Embryonic facial prominence (tissue), 1 donor: Measurements from ENCODE around the gene FAM43A.

Experiments used
- DNase-seq: peaks from one replicate; pipeline ENCODE4 v3.0.0-alpha.2; 2016; ENCODE audit errors: extremely low spot score

The FAM43A gene, protein sequence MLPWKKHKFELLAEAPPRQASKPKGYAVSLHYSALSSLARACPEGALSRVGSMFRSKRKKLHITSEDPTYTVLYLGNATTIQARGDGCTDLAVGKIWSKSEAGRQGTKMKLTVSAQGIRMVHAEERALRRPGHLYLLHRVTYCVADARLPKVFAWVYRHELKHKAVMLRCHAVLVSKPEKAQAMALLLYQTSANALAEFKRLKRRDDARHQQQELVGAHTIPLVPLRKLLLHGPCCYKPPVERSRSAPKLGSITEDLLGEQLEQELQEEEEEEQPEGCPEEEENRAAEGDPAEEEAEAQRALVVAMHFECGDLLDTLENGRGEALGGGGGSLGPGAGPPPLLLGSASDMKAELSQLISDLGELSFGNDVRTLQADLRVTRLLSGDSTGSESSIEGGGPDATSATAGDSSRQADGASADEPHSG

DNA sequence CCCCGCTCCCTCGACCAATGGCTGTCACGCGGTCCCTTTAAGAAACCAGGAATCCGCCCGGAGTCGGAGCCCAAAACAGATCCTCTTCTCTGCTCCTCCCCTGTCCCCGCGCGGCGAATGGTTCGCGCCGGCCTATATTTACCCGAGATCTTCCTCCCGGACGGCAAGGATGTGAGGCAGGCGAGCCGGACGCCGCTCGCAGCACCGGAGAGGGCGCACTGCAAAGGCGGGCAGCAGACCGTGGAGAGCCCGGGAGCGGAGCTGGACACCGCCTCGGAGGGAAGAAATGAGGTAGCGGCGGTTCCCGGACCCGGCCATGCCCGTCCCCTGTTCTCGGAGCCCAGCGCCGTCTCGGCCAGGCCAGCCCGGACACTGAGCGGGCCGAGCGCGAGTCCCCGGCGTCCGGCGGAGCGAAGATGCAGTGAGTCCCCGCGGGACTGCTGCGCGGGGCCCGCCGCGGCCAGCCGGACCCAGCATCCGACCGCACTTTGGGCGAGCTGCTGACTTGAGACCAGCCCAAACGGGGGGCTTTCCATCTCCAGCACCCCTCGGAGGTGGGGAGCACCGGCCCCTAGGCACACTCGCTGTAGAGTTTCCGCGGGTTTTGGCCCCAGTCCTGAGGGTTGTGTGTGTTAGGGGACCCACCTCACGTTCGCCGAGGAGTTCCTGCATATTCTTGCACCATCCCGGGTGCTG lies at the start of gene FAM43A:
FAM43A (plus strand) TSS at position 166 of the 696 bp plus-strand sequence. CDS start 944 bp downstream, outside the sequence.
- DNase-seq: peak; percentile 73

DNA sequence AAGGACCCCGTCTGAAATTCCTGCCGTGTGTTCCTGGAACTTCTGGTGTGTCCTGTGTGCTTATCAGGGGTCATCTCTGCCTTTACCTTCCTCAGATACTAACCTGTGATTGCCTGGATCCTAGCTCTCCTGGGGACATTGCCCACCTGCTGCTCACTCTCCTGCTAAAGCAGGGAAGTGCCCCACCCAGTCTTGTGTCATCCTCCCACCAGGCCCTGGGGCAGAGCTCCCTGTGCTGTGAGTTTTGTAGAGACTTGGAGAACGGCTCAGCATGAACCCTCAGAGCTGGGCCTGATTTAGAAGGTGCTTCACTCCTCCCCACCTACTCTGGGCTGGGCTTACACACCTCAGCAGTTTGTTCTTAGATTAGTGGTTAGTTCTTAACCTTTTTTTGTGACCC lies 48.6 kb upstream of the FAM43A start:
- no peak for DNase-seq

DNA sequence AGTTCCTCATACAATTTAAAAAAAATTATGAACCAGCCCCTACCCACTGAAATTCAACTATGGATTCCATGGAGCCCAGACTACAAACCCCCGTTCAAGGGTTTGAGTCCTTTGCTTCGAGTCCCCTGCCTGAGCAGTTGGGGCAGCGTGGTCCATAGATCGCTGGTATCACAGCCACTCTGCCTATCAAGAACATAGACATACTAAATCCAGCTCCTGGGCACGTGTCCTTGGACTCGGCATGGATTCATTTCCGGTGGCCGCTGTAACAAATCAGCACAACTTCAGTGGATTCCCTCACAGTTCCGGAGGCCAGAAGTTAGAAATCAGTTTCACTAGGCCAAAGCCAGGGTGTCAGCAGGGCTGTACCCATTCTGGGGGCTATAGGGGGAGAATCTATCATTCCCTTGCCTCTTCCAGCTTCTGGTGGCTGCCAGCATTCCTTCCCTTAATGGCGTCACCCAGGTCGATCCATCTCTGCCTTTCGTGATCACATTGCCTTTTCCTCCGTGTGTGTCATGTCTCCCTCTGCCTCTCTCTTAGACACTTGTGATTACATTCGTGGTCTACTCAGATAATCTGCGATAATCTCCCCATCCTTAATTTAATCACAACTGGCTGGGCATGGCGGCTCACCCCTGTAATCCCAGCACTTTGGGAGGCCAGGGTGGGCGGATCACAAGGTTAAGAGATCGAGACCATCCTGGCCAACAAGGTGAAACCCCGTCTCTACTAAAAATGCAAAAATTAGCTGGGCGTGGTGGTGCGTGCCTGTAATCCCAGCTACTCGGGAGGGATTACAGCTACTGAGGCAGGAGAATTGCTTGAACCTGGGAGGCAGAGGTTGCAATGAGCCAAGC lies 47.9 kb upstream of the FAM43A start:
- no peak for DNase-seq

DNA sequence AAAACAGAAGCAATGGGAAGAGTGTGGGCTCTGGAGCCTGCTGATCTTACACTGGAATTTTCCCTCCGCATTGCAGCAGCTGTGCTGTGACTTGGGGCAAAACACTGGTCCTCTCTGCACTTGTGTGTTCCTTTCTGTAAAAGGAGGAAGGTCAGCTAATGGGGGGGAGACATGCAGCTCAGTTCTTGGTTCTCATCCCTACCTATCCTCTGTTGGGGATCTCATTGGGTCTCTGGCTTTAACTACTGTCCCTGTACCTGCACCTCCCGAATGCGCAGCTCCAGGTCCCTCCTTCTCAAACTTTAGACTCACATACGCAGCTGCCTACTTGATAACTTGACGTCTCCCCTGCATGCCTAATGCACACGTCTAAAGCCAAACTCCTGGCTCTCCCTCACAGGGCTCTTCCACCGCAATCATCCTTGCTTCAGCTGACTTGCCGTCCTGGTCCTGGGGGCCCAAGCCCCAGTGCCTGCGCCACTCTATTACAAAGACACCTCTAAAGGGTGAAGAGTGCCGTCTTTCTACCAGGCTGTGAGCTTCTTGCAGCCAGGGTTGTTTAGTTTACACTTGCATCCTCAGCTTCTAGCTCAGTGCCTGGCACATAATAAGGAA lies 46.6 kb upstream of the FAM43A start:
- no peak for DNase-seq

DNA sequence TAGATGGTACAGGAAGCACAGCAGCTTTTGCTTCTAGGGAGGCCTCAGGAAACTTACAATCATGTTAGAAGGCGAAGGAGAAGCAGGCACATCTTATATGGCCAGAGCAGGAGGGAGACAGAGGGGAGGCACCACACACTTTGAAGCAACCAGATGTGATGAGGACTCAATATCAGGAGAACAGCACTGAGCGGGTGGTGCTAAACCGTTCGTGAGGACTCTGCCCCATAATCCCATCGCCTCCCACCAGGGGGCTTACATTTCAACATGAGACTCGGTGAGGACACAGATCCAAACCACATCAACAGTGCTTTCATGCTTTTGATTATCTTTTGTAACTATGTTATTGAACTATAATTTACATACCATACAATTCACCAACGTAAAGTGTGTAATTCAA lies 44.9 kb upstream of the FAM43A start:
- no peak for DNase-seq

DNA sequence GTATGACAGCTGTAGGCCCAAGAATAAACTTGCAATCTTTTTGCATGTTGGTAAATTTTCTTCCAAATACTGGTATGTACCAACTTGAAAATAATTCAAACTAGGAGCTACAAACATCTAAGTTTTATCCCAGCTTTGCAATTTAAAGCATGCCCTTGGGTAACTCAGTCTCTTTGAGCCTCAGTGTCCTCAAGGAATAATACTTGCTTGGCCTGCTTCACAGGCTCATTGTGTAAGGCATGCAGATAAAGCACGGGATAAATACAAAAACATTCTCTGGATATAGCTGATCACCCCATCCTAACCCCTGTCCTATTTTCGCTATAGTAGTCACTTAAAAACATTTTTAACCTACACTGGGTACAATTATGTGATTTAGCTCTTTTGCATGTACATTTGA lies 42.9 kb upstream of the FAM43A start:
- no peak for DNase-seq

DNA sequence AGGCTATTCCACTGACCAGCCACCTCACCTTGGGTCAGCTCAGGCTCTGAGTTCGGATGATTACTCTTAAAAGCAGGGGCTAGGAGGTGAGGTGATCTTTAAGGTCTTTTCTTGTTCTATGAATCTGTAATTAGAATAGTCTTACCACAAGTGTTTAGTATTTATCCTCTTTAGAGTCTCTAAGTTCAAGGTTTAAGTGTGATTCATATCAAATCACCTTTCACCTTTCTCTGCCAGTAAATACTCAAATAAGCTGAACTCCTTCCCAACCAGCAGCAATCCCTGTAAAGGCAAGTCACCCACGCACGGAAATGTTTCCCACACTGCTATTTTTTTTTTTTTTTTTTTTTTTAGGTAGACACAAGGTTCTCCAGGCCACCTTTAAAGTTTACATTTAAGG lies 37.9 kb upstream of the FAM43A start:
- no peak for DNase-seq

DNA sequence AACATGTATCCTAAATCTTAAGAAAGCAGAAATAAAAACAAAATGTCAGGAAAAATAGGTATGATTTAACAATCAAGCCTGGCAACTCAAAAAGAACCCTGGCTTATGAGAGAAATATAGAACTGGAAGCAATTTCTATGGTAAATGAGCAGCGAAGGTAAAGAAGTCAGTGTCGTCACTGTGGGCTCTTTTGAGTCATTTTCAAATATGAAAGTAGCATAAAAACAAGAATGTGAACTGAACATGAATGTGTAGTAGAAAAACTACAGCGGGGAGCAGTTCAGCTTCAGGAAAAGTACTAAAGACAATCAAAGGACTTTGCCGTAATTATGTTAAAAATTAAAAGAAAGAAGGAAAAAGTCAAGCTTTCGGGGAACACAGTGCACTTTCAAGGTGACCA lies 31.2 kb upstream of the FAM43A start:
- DNase-seq: no peak

DNA sequence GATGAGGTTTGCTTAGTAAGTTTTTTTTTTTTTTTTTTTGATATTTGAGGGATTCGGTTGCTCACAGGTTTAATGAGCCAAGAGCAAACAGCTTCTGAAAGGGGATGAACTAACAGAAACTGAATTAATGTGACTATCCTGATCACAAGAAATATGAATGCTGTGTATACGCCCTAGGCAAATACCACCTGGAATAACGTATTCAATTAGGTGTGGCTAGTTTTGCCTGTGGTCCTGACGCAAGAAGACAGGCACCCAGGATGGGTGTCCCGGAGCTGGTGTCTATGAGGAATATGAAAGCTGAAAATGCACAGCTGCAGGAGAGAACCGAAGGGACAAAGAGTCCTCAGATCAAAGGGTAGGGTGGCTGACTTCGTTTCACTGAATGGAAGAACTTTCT lies 28.2 kb upstream of the FAM43A start:
- no peak for DNase-seq

DNA sequence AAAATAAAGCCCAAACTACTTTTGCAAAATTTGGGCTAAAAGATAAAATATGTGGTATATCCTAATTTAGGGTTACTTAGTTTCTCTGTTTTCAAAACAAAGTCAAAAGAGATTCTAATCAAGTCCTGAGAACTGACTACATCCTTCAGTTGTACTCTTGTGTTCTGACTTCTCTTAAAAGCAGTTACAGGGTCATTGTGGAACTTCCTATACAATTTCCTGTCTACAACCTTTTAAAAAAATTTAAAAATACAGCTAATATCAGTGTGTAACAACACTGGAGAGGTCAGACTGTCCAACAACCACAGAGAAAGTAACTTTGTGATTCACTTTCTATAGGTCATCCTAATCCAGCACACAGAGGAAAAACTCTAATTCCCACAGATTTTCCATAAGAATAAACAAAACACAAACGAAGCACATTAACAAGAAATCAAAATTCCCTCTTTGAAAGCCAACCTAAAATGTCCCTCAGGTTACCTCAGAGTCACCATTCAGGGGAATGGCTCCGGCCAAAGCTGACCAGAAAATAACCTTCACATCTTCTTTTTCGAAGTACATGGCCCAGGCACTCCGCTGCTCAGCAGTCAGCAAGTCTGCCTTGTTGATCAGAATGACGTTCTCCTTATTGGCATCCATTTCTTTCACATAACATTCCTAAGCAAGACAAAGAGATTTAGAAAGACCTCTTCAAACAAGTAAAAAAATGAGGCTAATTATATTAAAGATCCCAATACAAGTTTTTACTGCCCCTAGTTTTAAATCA lies 27.0 kb upstream of the FAM43A start:
- DNase-seq: no peak

DNA sequence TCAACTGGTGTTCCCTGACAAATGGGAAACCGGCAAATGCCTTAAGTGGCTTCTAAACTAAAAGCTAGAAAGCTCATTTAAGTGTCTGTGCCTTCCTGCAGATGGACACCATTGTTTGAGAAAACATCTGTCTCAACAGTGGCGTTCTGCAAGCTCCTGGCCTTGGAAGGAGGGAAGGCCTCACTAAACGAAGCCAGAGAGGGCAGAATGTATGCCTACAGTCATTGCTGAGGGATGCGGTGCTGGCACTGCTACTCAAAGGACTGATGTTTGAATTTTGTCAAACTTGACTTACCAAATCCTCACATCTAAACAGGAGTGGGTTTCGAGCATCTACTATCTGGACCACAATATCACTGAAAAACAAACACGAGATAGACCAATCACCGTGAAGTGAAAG lies 25.9 kb upstream of the FAM43A start:
- DNase-seq: no peak

DNA sequence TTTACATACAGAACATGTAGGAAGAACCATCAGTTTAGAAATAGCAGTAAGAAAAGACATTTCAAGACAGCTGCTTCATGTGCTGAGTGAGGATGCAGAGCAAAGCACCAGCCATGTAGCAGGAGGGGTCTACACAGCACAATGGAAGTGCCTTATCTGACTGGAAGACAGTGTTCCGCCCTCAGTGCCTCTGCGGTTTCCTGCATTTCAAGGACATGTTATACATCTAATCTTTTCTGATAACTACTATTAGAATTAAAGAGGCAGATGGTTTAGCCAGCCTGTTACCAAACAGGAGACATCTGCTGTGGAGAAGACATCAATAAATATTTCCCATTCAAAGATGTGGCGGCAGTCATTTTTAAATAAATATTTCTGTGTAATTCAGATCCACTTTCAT lies 24.3 kb upstream of the FAM43A start:
- no peak for DNase-seq

DNA sequence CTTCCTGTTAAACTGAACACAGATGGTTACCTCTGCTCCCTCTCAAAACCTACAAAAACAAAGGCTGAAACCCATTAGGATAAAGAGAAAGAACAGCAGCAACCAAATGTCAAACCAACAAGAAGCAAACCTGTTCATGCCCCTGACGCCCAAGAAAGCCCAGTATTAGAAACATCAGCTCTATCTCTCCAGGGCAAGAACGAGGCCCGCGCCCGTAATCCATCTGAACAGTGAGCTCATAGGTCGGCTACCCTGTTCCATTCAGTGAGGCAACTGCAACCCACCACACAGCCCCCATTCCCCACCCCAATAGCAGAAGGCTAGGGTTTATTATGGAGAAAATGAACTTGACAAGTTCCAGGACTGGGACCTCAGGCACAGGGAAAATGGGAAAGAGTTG lies 23.7 kb upstream of the FAM43A start:
- no peak for DNase-seq

DNA sequence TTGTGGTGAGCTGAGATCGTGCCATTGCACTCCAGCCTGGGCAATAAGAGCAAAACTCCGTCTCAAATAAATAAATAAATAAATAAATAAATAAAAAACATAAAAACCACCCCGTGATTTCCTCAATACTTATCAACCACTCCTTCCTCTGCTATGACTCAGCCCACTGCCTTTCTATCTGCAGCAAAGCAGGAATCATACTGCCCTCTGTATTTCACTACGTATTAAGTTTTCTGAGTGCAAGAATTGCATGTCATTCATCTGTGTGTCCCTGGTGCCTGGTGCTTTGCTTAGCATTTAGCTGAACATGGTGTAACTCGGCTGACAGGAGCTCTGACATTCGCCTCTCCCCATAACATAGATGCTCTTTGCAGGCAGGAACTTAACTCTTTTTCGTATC lies 20.8 kb upstream of the FAM43A start:
- DNase-seq: no peak

DNA sequence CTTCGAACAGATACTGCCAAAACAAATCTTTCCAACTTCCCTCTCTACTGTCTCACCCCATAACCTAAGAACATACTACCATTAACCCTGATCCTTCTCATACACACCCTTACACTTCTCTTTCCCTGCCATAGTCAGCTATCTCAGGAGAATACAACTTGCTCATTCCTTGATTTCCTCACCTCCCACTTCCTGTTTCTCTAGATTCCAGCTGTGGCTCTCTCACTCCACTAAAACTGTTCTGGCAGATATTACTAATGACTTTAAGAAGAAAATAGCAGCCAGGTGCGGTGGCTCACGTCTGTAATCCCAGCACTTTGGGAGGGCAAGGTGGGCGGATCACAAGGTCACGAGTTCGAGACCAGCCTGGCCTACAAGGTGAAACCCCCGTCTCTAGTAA lies 18.3 kb upstream of the FAM43A start:
- no peak for DNase-seq

DNA sequence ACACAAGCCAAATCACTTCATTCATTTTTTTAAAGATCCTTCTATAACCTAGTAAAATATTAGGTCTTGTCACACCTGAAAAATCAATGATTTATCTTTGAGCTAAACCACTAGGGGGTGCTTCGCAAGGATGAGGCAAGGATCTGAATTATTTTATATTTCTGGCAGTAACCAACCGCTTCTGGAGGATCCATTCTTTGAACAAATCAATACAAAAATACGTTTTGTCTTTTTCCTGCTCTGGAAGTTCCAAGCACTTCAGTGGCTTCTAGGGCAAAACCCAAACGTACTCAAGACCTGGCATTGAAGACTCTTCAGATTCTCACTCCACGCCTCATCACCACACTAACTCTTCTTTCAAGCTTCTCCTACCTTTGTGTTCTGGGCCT lies 14.2 kb upstream of the FAM43A start:
- DNase-seq: no peak

DNA sequence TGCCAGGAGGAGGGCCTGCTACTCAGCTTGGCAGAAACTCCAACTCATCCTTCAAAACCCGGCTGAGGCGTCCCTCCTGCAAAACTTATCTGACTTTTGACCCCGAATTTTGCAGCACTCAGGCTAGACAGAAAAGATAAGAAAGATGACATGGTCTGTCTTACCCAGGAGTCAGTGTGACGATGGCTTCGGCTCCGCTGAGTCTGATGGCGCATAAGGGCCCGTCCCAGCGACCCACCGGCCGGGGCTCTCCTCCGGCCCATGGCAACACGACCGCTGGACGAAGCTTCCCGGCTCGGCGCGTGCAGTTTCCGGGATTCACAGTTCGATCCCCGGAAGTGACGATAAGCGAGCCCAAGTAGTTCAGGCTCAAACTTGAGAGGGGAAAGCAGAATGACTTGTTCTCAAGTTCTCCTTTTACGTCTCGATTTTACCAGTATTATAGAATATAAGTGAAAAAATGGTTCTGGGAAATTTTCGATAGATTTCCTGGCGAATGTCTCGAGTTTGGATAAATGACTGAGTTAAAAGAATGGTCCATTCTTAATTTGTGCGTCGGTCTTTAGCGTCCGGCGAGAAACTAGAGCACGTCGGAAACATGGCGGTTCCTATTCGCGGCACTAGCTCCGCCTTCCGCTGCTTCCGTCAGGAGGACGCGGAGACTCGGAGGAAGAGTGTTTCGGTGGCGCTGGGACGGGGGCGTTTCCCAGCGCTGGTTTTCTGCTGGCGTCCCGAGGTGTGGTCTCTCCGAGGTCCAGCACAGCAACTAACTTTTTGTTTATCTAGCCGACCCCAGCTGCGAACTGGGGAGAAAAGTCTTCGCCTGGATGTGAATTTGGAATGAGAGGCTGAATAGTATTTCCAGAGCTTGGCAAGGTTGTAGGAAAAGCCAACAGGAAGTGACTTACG lies 13.5 kb upstream of the FAM43A start, which contains the start of gene LSG1:
LSG1 (minus strand) TSS at position 292 of the 909 bp plus-strand sequence; CDS start at position 263, 29 bp downstream.
- DNase-seq: peak; percentile 95

DNA sequence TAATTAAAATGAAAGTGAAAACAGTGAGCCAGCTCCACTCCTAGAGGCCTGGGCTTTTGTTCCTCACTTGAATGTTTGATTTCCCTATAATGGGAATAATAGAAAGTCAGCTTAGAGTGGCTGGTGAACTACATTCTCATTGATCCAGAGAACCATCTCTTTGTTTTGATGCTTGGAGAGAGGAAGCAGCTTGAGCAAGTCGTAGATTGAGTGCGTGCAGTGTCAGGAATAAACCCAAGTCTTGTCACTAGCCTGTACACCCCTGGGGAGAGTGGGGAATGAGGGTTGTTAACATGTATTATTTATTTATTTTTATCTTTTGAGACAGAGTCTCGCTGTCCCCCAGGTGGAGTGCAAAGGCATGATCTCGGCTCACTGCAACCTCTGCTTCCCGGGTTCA lies 12.8 kb upstream of the FAM43A start:
- DNase-seq: no peak

DNA sequence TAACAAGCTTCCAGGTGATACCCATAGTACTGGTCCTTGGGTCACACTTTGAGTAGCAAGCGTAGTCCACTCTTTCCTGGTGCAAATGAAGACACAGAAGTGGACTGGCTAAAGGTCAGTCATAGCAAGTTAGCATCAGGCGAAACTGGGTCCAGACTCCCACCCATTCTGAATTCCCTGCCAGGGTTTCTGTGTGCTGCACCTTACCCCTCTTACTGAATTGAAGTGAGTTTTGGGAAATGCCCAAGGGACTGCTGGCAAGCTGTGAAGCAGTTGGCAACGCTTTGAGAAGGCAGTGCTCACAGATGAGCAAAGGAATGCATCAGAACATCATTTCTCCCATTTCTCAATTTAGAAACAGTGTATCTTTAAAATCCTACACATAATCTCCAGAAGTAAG lies 11.9 kb upstream of the FAM43A start:
- DNase-seq: no peak

DNA sequence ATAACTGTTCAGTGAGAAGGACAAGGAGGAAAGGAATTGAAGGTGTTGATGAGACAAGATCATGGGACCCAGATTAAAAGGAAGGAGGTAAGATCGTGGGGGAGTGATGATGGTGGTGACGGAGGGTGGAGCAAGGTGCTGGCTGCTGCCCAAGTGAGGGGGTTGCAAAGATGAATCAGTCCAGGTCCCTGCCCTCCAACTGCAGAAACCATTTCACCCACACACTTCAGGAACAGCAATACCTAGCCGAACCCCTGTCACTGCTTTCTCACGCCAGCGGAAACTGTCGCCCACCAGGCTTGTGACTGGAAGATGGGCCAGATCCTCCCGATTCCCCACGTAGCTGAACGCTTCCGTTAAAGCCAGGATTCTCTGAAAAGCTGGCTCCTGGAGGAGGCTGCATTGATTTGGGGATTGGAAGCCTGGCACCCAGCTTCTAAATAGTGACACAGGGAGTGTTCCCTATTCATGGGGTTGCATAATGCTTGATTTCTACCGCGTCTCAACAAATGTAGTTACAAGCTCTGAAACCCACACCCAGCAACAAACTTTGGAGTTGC lies 10.5 kb upstream of the FAM43A start:
- no peak for DNase-seq
